Measurements from ENCODE around the gene GAL3ST2.

DNA sequence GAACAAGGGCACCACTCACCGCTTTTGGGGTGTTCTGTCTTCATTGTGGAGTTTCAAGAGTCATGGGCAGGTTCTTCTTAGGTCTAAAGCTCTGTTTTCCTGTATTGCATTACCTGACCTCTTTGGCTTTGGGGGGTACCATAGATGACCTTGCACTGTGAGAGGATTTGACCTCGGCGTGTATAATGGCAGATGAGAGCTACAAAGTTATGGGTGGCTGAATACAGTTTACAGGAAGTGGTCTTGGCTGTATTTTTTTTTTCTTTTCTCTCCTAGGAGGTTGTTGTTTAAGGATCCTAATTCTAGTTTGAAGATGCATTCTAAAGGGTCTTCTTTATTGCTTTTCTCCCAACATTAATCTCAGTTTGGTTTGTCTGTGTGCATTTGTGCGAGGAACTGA is 11.5 kb downstream of the GAL3ST2 start:
- TF ChIP-seq, protein P1, sequence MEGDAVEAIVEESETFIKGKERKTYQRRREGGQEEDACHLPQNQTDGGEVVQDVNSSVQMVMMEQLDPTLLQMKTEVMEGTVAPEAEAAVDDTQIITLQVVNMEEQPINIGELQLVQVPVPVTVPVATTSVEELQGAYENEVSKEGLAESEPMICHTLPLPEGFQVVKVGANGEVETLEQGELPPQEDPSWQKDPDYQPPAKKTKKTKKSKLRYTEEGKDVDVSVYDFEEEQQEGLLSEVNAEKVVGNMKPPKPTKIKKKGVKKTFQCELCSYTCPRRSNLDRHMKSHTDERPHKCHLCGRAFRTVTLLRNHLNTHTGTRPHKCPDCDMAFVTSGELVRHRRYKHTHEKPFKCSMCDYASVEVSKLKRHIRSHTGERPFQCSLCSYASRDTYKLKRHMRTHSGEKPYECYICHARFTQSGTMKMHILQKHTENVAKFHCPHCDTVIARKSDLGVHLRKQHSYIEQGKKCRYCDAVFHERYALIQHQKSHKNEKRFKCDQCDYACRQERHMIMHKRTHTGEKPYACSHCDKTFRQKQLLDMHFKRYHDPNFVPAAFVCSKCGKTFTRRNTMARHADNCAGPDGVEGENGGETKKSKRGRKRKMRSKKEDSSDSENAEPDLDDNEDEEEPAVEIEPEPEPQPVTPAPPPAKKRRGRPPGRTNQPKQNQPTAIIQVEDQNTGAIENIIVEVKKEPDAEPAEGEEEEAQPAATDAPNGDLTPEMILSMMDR (IDR thresholded peaks at IDR 0.05; ENCODE audit: low read depth, low read length, poor library complexity, severe bottlenecking): no peak
- TF ChIP-seq EZH2phosphoT487 (IDR thresholded peaks at IDR 0.05; ENCODE audit: borderline replicate concordance, low read length): no peak

All from DOHH2 (cell line).